ENCODE measurements around the gene IL22RA2. TPM values are rescaled to one million over a fixed set of nuclear protein-coding genes. Genes with fewer than 3 reads are reported as not detected.

The IL22RA2 gene
- total and polyA plus RNA-seq, 9 of the 15 experiments (the other 6 are each of a cell fraction or from before 2014, with no cell fraction given): 0.03 TPM; not detected in 8

DNA sequence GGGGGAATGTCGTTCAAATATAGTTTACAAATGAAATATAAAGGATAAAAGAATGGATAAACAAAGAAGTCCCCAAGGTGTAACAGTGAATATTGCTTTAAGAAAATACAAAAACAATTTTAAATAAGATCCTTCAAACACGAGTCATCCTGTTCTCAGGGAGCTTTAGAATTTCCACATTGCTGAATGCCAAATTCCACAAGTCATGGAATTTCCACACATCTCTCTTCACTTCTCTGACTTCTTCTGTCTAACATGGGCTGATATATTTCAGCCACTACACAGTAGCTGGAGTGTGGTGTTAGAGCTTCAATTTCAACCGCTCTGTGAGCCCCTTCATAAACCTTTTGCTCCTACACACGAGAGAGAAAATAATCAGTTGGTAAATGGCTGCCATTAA is 28.0 kb downstream of the IL22RA2 start:
- Histone ChIP-seq H3K27me3 (ENCODE audit: control insufficient read depth in 2 of 2, insufficient read depth in 2 of 2, low read length in 2 of 2) (peaks cover 18 to 27% of the 10 kb centered on the region in 2 experiments; a peak in 3 of 5 replicates), H4K20me1 (replicated peaks; ENCODE audit: control insufficient read depth, insufficient read depth, low read length) (no peaks in the 10 kb centered on the region), H3K4me3 (no peak overlapping the region), H3K9ac (ENCODE audit: insufficient read depth in 1 of 2, low read depth in 2 of 2, low read length in 2 of 2) (no peak overlapping the region), H3K9me3 (replicated peaks; ENCODE audit: control insufficient read depth, insufficient read depth, low read depth, low read length) (no peaks in the 10 kb centered on the region), H3K9me1 (ENCODE audit: control insufficient read depth, insufficient read depth, low read length) (no peaks in the 10 kb centered on the region), H3K79me2 (ENCODE audit: control insufficient read depth, insufficient read depth, low read length) (no peaks in the 10 kb centered on the region), H3K36me3 (ENCODE audit: control insufficient read depth, insufficient read depth, low read length) (no peaks in the 10 kb centered on the region), H3K27ac (ENCODE audit: extremely low read depth, low read depth, low read length) (no peak overlapping the region), H3K4me1 (replicated peaks in 1 of 2; ENCODE audit: control insufficient read depth in 2 of 2, insufficient read depth in 2 of 2, low read length in 2 of 2) (no peaks in the 10 kb centered on the region), H3K4me2 (ENCODE audit: insufficient read depth, low read length) (no peak overlapping the region), H2AFZ (ENCODE audit: low read depth, low read length) (no peak overlapping the region)
- DNase-seq (ENCODE audit: extremely low read depth in 1 of 4, low spot score in 3 of 4) (no peak), ATAC-seq (no peak), FAIRE-seq (peak; percentile 15)
- ChIA-PET POLR2A (no interaction called here), CTCF (ENCODE audit: low intra/inter-chr PET ratio) (no interaction called here)
- WGBS (ENCODE audit: insufficient coverage, low coverage, missing lambda C conversion rate): 5% methylated on average over 4 of the region's 4 CpGs
- in situ Hi-C loops (cut with MboI): no loop called here
- intact Hi-C loops (cut with micrococcal nuclease): no loop called here
- BruUV-seq (replicated peaks): no TSS peak
- TF ChIP-seq, protein P1, sequence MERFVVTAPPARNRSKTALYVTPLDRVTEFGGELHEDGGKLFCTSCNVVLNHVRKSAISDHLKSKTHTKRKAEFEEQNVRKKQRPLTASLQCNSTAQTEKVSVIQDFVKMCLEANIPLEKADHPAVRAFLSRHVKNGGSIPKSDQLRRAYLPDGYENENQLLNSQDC (CRISPR knock-in tag; IDR thresholded peaks at IDR 0.05): no peak
- TF ChIP-seq NCOR1 (IDR thresholded peaks at IDR 0.05) (no peak), PURB (CRISPR knock-in tag; IDR thresholded peaks at IDR 0.05; ENCODE audit: low read depth) (no peak), NR0B1 (IDR thresholded peaks at IDR 0.05; ENCODE audit: partially characterized antibody) (no peak), ZFP91 (CRISPR knock-in tag; IDR thresholded peaks at IDR 0.05) (no peak), ZNF318 (IDR thresholded peaks at IDR 0.05; ENCODE audit: borderline replicate concordance in 1 of 2, low read depth in 1 of 2) (no peak), ATF4 (CRISPR knock-in tag; IDR thresholded peaks at IDR 0.05) (no peak), YY1 (IDR thresholded peaks at IDR 0.05; ENCODE audit: borderline replicate concordance in 1 of 3, control insufficient read depth in 1 of 3, extremely low read depth in 1 of 3, insufficient read depth in 3 of 3, insufficient read length in 1 of 3, insufficient replicate concordance in 2 of 3, low read depth in 1 of 3, low read length in 2 of 3) (no peak)

Data from K562 (cell line).